Islet of Langerhans (tissue), 1 donor: Measurements from ENCODE around the gene NAV3.

ENCODE experiments used
- FAIRE-seq: peaks from one replicate; lab custom pipeline; 2011; peaks lifted over from hg19 to GRCh38; lab: Jason Lieb, UNC

Gene NAV3

DNA sequence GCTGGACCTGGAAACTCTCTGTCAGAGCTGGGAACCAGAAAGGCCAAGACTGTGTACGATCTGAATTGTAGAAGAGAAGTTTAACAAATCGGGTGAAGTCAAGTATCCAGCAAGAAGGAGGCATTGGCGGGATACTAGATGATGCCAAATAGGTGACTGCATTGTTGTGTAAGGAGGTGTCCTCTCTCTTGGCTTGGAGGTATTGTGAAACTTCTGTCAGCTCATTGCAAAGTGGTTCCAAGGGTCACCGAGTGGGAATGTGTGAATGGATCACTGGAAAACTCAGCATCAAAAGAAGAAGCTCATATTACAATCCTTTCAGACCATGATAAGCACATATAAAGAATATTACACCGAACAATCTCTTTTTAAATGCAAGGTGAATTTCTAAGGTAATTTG lies 11.7 kb downstream of the NAV3 start:
- FAIRE-seq = no peak

GRCh38 chr12:77845831-77846230 lies 15.1 kb downstream of the NAV3 start:
- FAIRE-seq = no peak

- no peak for FAIRE-seq
Measured at GRCh38 chr12:77847060-77847541, 16.4 kb downstream of the NAV3 start.

DNA sequence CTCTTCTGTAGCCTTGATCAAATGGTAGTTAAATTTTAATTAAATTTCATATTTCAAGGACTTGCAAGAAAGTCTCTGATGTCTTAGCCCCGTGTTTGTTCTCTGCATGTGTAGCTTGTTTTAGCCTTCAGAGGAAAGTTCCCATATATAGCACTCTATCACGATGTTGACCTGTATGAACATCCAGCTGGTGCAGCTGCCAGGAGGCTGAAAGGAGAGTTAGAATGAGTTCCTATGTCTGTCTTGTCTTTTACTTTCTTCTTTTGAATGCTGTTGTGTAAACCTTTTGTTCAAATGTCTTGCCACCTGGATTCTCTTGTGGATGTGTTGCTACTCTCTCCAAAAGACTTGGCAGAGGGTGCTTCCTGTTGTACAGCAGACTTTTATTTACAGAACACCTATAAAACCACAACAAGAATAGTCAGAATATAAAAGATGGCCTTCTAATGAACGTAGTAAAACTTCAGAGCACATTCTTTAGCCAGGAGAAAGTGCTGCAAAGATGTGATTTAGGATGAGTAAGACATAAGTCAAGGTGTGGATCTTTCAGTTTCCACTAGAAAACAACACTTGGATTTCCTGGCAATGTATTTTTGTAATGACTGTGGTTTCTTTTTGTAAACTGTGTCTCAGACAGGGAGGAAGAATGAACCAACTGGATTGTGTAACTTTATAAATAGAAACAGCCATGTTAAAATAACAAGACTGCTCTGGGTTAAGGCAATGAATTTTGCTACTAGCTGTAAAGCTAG lies 17.2 kb downstream of the NAV3 start:
- peak; percentile 81 for FAIRE-seq

- FAIRE-seq = no peak
Measured at GRCh38 chr12:77850129-77850528, 19.4 kb downstream of the NAV3 start.

DNA sequence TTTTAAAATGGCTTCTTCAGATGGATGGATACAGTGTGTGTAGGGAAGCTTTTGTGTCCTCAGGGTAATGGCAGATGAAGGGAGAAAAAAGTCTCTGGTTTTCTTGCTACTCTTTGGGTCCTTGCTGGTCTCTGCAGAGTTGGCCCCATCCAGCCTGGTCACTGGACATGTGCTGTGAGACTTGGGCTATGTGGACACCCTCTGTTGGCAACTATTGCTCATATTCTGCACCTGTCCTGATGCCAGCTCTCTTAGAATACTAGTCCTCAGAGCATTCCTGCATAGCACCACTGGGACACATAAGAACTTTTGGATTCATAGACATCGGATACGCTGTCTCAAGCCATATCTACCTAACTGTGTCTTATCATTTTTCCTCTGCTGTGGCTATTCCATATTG lies 20.0 kb downstream of the NAV3 start:
- no peak for FAIRE-seq

GRCh38 chr12:77855548-77855947 lies 24.9 kb downstream of the NAV3 start:
- FAIRE-seq = no peak

DNA sequence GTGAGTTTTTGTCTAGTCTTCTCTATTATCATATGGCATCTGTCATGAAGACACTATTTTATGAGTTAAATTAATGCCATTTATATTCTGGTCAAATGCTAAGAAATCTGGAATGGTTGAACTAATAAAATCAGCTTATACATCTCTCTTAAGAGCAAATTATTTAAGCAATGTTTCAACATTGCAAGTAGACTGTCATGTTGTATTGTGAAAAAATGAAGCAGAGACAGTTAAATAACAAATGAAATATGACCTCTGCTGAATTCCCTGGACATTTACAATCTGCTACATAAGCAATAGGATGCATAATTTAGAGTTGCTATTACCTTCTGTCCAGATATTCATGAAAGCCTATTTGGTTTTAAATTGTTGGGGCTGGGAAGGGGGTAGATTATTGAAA lies 30.6 kb downstream of the NAV3 start:
- FAIRE-seq = no peak

- no peak for FAIRE-seq
Measured at GRCh38 chr12:77865178-77865577, 34.5 kb downstream of the NAV3 start.

GRCh38 chr12:77878901-77879300 lies 48.2 kb downstream of the NAV3 start:
- FAIRE-seq = no peak

- no peak for FAIRE-seq
Measured at GRCh38 chr12:77882709-77883108, 52.0 kb downstream of the NAV3 start.

DNA sequence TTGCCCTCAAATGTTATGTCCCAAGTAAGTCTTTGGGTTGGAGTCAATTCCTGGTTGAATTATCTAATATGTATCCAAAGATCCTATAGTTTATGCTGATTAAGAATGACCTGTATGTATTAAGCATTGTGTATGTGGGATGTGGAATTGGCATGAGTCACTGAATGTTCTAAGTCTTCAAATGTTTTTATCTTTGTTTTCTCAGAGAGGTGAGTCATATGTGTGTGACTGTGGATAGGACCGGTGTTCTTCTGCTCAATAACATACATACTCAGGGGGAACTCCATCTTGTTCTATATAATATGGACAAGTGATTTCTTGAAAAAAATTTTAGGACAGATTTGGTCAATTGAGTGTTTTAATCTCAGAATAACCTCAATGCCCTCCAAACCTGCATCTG lies 57.9 kb downstream of the NAV3 start:
- FAIRE-seq = no peak

DNA sequence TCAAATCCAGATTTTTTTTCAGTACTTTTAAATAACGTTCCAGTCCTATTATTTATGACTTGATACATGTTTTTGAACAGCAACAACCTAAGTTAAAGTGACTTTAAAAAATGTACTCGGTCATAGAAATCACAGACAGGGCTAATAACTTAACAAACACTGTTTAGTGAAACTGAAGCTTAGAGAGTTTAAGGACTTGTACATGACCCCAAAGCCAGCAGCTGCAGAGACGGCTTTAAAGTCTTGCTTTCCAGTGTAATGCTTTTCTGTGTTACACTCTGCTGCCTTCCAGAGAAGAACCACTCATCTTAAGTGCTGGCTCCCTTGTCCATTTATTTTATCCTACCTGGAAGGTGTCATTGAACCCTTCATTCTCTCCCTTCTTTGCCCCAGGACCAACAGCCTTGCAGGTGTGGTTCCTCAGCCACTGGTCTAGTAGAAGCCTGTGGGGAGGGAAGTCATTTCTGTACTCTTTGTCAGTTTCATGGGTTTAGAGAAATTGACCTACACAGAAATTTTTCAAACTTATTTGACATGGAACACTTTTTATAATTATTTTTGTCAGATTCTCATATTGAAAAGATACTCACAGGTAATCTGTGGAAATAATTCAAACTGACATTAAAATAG lies 60.9 kb downstream of the NAV3 start:
- no peak for FAIRE-seq

GRCh38 chr12:77893918-77894317 lies 63.2 kb downstream of the NAV3 start:
- FAIRE-seq = peak; percentile 78

GRCh38 chr12:77894556-77894955 lies 63.9 kb downstream of the NAV3 start:
- no peak for FAIRE-seq

- no peak for FAIRE-seq
Measured at GRCh38 chr12:77895699-77896098, 65.0 kb downstream of the NAV3 start.

DNA sequence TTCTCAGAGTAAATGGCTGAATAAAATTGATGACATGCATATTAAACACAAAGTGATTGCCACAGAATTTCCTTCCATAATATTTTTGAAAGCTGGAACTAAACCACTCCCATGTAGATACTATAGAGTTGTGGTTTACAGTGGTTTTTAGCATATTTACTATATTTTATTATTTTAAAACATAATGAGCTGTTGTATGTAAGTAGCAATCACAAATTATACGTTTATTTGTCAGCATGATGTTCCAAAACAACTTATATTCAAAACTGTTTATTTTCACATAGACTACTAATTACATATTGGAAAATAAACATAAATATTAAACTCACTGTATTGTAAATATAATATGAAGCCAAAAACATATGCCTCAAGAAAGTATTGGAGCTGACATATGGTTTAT lies 77.2 kb downstream of the NAV3 start:
- no peak for FAIRE-seq

- no peak for FAIRE-seq
Measured at GRCh38 chr12:77914081-77914488, 83.4 kb downstream of the NAV3 start.

DNA sequence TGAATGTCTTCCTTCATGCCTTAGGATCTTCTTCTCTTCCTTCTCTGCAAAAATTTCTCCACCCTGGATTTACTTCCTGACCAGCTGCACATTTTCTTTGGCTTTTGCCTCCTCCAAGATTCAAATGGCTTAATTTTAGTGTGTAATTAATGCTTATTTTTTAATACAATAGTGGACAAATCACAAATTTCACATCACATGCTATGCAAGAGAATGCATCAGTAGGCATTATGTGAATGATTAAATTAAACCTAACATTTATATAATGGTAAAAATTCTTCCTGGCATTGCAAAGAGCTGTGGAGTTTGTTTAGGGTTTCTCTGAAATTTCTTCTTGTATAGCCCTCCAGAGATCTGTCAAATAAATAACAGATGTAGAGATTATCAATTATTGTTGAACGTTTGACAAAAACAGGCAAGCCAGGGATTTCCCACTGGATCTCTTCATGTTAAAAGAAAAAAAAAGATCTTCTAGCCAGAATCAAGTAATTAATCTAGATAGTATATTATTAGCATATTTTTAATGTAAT lies 84.4 kb downstream of the NAV3 start:
- no peak for FAIRE-seq

GRCh38 chr12:77916276-77916675 lies 85.6 kb downstream of the NAV3 start:
- no peak for FAIRE-seq

GRCh38 chr12:77918046-77918445 lies 87.4 kb downstream of the NAV3 start:
- FAIRE-seq = no peak

DNA sequence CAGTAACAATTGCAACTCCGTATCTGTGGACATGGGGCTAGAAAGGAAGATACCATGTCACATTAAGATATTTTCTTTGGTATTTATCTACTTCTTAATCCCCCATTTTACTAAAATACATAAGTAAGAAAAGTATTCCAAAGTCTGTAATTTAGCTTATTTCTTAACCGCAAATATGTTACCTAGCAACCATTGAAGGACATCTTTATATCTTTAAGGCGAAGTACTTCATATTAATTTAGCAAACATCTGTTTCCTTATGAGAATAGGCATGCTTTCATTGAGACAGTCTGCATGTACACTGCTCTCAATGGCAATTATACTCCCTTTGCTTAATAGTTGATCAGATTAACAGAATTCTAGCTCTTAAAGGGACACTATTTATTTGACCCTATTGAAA lies 88.8 kb downstream of the NAV3 start:
- no peak for FAIRE-seq

DNA sequence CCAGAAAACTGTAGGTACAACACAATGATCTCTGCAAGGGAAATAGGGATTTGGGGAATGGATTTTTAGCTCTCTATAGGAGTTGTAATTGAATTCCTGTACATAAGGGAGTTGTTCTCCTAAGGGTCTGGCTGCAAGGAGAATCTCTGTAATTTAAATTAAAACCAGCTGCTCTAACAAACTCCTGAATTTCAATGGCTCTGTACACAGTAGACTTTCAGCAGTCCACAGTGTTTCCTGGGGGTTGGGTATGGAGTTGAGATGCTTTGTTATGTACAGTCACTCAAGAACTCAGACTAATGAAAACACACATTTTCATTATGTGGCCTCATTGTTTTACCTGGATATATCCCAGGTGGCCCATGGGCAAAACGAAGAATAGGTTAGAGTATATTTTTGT lies 93.2 kb downstream of the NAV3 start:
- FAIRE-seq = no peak

GRCh38 chr12:77924703-77925102 lies 94.0 kb downstream of the NAV3 start:
- FAIRE-seq = no peak
